Measurements from ENCODE around the gene TNS2. TPM values are rescaled to one million over a fixed set of nuclear protein-coding genes. Genes with fewer than 3 reads are reported as not detected.

Gene TNS2
- total and polyA plus RNA-seq, 10 of the 15 experiments (the other 5 are each of a cell fraction or from before 2014, with no cell fraction given), result 0.03 to 0.72 (median 0.16) TPM; not detected in 4

DNA sequence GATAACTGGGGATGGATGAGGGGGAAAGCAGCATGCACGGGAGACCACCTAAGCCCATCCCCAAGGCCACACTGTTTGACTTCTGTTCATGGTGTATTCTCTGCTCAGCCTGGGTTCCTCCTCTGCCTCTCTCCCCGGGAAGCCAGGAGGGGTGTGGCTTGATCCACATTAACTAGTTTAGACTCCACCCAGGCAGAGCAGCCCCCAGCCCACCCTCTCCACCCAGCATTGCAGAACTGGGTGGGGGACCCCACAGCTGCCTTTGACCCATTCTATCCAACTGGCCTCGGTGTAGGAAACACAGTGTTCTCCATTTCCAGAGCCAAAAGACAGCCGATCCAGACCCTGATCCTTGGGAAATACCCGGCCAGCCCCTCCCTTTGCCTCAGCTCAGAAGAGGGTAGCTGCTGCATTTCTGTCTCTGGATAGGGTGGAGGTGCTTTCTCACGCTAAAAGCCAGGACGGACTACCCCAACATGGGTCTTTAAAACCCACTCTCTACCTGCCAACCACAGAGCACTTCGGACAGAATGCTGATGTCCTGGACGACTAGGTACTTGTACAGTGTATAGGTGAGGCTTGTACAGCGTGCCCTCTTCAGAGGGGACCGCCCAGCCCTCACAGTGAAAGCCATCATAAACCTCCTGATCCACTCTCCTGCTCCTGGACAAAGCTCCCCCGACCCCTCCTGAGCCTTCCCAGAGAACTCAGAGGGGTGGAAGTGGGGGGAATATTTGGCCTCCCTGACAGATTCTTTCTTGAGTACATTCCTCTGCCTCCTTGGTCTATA lies 20.0 kb downstream of the TNS2 start (continued):
- TF ChIP-seq, protein P1, sequence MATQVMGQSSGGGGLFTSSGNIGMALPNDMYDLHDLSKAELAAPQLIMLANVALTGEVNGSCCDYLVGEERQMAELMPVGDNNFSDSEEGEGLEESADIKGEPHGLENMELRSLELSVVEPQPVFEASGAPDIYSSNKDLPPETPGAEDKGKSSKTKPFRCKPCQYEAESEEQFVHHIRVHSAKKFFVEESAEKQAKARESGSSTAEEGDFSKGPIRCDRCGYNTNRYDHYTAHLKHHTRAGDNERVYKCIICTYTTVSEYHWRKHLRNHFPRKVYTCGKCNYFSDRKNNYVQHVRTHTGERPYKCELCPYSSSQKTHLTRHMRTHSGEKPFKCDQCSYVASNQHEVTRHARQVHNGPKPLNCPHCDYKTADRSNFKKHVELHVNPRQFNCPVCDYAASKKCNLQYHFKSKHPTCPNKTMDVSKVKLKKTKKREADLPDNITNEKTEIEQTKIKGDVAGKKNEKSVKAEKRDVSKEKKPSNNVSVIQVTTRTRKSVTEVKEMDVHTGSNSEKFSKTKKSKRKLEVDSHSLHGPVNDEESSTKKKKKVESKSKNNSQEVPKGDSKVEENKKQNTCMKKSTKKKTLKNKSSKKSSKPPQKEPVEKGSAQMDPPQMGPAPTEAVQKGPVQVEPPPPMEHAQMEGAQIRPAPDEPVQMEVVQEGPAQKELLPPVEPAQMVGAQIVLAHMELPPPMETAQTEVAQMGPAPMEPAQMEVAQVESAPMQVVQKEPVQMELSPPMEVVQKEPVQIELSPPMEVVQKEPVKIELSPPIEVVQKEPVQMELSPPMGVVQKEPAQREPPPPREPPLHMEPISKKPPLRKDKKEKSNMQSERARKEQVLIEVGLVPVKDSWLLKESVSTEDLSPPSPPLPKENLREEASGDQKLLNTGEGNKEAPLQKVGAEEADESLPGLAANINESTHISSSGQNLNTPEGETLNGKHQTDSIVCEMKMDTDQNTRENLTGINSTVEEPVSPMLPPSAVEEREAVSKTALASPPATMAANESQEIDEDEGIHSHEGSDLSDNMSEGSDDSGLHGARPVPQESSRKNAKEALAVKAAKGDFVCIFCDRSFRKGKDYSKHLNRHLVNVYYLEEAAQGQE (IDR thresholded peaks at IDR 0.05; ENCODE audit: low read depth, low read length), result no peak
- no peak for TF ChIP-seq TBL1XR1 (IDR thresholded peaks at IDR 0.05; ENCODE audit: low read depth, low read length)
- no peak for TF ChIP-seq CREM (IDR thresholded peaks at IDR 0.05; ENCODE audit: low read depth)
- TF ChIP-seq NRF1 (conservative IDR thresholded peaks at IDR 0.05; ENCODE audit: low read depth, low read length), result no peak
- TF ChIP-seq STAT1 (conservative IDR thresholded peaks at IDR 0.05), result no peak
- no peak for TF ChIP-seq ATF2 (IDR thresholded peaks at IDR 0.05; ENCODE audit: low read length)

Measured in GM12878 (cell line).